HG03558 (cell line): ENCODE measurements around the gene RFX8.
"Not testable (repeated sequence)": the region's sequence is repeated elsewhere in the genome, so short reads cannot be mapped to it uniquely, and the experiment has no call there.

Source experiments
- ATAC-seq: cut with Tn5 transposase; IDR thresholded peaks from one replicate; pipeline ENCODE4 v1.9.1; 2021; ENCODE audit warnings: moderate number of reproducible peaks; ENCODE audit not compliant: unreplicated experiment; ENCODE audit errors: extremely low read depth

RFX8 gene

DNA sequence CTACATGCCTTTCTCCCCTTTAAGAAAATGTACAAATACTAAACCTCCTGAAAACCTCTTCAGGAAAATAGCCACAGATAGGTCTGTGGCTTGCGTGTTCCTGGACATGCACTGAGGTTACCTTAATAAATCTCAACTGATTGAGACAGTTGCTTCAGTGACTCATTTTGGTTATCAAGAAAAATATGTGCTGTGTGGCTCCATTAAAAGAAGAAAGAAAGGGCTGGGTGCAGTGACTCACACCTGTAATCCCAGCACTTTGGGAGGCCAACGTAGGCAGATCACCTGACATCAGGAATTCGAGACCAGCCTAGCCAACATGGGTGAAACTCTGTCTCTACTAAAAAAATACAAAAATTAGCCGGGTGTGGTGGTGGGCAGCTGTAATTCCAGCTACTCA, 114.7 kb downstream of the RFX8 start:
- ATAC-seq: no peak

DNA sequence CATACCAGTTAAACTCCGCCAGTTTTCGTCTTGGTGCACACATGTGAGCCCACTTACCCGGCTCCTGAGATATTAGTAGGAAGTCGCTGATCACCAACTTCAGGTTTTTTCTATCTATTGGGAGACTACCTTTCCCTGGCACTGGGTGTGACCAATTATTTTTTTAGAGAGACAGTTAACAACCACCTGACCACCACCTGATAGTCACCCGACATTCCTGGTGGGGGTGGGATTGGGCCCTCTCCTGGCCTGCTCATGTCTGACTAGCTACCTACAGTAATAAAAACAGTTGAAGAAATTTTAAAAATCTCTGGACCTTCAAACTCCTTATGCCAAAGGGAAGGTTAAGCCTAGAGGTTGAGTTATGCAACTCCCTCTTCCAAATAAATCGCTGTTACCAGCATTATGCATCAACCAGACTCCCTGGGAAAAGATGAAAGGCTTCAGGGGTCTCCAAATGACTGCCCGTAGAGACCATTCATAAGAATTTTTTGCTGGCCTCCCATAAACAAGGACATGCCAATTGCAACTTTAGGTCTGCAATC, 115.4 kb downstream of the RFX8 start:
- ATAC-seq: no peak

DNA sequence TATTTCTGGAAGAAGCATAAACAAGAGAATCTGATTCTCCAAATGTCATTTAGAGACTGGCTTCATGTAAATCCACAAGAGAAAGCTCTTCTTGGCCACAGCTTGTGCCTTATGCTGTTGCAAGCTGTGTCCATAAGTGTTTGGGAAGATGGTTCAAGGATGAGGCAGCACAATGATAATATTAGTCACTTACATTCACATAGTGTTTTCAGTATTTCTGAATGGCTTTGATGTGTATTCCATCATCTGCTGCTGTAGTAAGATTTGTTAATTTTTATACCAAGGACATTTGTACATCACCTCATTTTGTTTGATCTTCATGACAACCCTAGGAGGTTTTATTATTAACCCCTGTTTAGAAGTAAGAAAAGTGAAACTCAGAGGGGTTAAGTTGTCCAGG, 117.5 kb downstream of the RFX8 start:
- no peak for ATAC-seq

DNA sequence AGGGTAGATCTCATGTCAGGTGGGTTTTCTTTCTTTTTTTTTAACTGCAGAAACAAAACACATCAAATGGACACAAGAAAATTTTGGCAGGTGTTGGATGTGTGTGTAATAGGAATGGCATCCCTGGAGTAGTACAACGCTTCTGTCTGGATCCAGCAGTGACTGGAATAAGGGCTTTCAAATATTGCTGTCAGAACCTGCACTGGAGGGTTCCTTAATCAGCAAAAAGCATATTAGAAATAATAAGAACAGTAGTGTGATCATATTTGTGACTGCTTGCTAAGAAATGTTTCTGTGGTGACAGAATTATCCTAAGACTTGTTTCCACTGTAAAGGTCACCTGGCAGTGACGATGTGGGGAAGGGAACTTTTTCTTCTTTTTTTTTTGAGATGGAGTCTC, 118.4 kb downstream of the RFX8 start:
- no peak for ATAC-seq

DNA sequence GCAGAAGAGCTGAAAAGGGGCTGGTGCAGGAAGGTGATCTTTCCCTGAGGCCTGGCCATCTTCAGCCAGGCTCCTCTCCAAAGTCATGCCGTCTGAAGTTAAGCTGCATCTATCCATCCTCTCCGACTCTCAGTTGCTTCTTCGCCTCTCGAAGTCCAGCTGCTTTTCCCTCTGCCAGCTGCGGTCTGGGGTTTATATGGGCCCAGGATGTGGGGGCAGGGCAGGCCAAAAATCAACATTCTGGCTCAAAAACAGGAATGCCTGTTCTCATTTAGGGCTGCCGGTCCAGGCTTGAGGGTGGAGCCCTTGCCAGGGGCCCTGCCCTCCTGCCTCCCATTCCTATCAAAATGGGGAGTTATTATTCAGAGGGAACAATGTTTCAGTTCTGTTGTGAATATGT, 118.9 kb downstream of the RFX8 start:
- no peak for ATAC-seq

DNA sequence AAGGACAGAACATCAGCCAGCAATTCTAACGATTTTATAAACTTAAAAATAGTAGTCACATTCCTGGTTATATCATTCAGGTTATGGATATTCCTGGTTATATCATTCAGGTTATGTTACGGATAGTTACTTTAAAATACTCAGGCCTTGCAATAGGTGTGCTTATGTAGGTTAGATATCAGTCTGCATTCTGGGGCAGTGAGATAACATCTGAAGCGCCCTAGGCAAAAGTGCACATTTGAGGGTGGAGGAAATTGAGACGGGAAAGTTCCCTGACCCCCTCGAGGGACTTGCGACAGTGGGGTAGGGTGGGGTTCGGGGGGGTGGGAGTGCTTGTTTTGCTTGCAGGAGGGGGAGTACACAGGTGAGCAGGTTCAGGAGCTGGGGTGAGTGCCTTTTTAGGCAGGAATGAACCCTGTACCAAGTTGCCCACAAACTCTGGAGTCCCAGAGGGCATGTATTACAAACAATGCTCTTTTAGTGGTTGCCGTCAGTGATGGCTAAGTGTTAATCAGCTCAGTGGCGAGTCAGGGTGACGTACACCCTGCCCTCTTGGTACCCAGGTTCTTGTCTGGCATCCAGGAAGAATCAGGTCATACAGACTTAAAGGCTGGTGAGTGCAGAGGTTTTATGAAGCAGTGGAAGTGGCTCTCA, 119.4 kb downstream of the RFX8 start:
- ATAC-seq: no peak

DNA sequence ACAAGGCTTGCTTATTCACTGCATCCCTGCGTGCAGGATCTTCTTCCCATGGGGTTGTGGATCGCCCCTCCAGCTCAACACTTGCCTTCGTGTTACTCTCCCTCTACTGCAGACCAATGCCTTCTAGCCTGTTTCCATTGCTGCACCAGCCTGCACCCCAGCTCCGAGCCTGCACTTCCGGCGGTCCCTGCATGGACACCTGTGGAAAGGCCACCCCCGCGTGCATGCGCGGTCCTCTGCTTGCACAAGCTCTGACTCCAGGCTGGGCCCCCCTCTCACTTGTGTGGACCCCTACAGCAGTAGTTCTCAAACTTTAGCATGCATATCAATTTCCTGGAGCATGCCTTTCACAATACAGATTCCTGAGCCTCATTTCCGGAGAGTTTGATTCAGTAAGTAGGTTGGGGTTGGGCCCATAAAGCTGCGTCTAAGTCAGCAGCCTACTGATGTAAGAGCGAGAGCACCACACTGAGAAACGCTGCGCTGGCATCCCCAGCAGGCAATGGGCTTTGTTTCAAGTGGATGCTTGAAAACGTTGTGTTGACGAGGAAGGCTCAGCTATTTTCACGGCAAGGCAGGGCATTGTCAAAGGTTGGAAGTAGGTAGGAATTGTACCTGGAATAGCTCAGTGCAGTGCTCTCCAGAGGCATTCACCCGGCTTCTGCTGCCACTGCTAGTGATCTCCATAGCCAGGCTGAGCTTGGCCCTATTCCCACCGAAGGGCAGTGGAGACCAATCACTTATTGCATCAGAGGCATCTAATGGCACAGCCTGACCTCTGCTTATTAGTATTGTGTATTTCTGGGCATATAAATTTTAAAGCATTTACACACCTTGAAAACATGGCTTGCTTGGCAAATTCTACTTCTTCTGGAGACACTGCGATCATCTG, 120.2 kb downstream of the RFX8 start:
- ATAC-seq: no peak

DNA sequence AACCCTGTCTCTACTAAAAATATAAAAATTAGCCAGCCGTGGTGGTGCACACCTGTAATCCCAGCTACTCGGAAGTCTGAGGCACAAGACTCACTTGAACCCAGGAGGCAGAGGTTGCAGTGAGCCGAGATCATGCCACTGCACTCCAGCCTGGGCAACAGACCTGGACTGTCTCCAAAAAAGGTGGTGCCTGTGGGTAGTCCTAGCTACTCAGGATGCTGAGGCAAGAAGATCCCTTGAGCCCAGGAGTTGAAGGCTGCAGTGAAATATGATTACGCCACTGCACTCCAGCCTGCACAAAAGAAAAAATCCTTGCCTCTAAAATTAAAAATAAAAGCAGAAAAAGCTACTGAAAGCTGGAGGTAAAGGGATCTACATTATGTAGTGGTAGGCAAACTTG, 122.3 kb downstream of the RFX8 start:
- not testable (repeated sequence) for ATAC-seq

DNA sequence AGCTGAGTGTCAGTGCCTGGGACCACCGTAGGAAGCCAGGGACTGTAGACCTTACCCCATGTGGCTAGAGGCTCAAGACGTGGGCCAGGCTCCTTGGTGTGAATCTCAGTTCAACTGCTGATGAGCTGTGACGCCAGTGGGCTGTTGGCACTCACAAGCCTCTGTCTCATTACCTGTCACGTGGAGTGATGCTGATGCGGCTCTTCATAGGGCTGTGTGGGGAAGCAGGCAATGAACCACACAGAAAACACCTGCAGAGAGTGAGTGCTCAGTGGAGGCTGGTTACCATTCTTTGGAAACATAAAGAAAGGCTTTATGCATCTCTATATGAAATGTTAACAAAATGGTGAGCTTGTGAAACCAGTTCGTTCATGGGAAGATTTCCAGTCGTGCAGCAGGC, 123.7 kb downstream of the RFX8 start:
- ATAC-seq: no peak

DNA sequence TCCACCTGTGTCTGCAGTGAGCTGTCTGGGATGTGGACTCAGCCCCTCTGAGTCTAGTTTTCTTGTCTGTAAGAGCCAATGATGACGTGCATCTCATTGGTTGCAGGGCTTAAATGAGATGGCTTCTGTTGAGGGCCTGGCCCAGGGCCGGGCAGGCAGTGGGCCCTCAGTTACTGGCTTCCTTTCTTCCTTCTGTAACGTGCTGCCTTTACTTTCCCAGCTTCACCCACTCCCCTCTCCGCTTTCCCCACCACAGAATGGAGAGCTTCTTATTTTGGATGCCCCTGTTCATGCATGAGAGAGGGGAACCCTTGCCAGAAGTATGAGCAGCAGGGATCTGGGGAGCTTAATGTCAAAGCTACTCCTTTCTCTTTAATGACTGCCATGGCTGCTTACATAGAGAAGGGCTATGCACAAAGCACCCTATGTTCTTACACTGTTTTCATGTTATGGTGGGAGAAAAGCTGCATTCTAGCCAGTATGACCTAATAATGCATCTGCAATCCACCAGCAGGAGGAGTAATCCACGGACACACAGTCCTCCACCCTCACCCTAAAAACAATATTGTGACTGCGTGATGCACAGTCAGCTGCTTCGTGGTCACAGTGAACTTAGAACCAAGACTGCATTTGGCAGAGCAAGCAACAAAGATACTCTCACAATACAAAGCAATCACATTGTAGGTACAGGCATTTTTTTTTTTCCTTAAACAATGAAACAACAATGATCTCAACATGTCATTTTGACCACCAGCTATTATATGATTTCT, 124.8 kb downstream of the RFX8 start:
- ATAC-seq: no peak

DNA sequence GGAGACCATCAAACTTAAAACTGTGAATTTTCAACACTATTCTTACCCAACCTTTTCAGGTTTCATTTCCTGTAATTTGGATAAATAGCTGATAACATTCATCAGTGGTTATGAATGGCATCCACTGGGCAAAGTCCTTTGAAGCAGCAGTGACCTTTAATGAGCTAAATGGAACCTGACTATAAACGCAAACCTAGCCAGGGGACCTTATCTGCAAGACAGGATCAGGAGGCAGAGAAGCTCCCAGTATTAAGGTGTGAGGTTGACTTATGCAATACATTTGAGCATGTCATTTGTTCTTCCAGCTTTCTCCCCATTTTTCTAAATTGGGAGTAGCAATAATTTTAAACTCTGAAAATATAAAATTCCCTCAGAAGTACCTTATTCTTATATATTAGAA, 126.0 kb downstream of the RFX8 start:
- ATAC-seq: no peak
